Muscle of leg (tissue), 9 donors: ENCODE results near the gene ABCA6. TPM values are rescaled to one million over a fixed set of nuclear protein-coding genes. Genes with fewer than 3 reads are reported as not detected.

Source experiments
- polyA plus RNA-seq, 8 donors: library from polyadenylated mRNA; unstranded; fragments of 120-200 nt; gene quantifications; one replicate each; pipeline versions ENCODE4 v1.2.1 to v1.2.3, GENCODE V29; 2013; ENCODE audit warnings: inconsistent platforms in 1 of 8, low replicate concordance in 1 of 8; ENCODE audit not compliant: insufficient read length in 8 of 8, insufficient read depth in 1 of 8
- total RNA-seq: library from RNA; stranded (reverse); fragments of 120-200 nt; gene quantifications from one replicate; pipeline ENCODE4 v1.2.4, GENCODE V29; 2013

Gene ABCA6
- total and polyA plus RNA-seq, 9 donors, result 7.2 to 24.3 (median 8.7) TPM

Other genes with a start within 250 kb of the ABCA6 start
- 31.6 TPM for gene ABCA8, start 186.5 kb downstream of the ABCA6 start, total RNA-seq
- gene ABCA8, start 186.5 kb downstream of the ABCA6 start, polyA plus RNA-seq, result 10 to 100 TPM; 12.7 to 29.9 (median 26.2) TPM
- 13.4 TPM for gene ABCA9, start 81.0 kb downstream of the ABCA6 start, total RNA-seq
- 10 to 100 TPM; 10.3 to 18.5 (median 13.2) TPM for gene ABCA9, start 81.0 kb downstream of the ABCA6 start, polyA plus RNA-seq
- 10.2 TPM for gene ABCA10, start 86.9 kb upstream of the ABCA6 start, total RNA-seq
- 10 to 100 TPM in 3 of 8 donors, 1 to 10 TPM in 5; 3.0 to 11.4 (median 7.2) TPM for gene ABCA10, start 86.9 kb upstream of the ABCA6 start, polyA plus RNA-seq
- gene ABCA5, start 185.2 kb upstream of the ABCA6 start, total RNA-seq, result 17.4 TPM
- 10 to 100 TPM in 7 of 8 donors, 1 to 10 TPM in 1; 6.1 to 20.9 (median 15.2) TPM for gene ABCA5, start 185.2 kb upstream of the ABCA6 start, polyA plus RNA-seq